ENCODE measurements around the gene UTS2B. TPM values are rescaled to one million over a fixed set of nuclear protein-coding genes. Genes with fewer than 3 reads are reported as not detected.

UTS2B gene
- total and polyA plus RNA-seq, 2 of the 13 experiments (the other 11 are each of a cell fraction or from before 2014, with no cell fraction given) = 0.03 to 0.46 TPM

- in situ Hi-C loops (cut with HindIII; ENCODE audit: extremely low pct_ligation_motif_present, low pct_unique_long_range_greater_than_20kb) = no loop called here
- no peak for FAIRE-seq
- Histone ChIP-seq H4K20me1 (ENCODE audit: insufficient read depth, low read length) (peaks cover 39% of the 10 kb centered on the region), H3K4me2 (ENCODE audit: low read depth, low read length) (no peak overlapping the region), H3K27me3 (ENCODE audit: control insufficient read depth in 1 of 2, insufficient read depth in 2 of 2, low read length in 2 of 2) (no peaks in the 10 kb centered on the region), H3K79me2 (ENCODE audit: insufficient read depth, low read length) (peaks cover 99% of the 10 kb centered on the region), H3K4me1 (ENCODE audit: insufficient read depth, low read length) (peaks cover 96% of the 10 kb centered on the region), H3K9ac (ENCODE audit: insufficient read depth, low read depth, low read length) (no peak overlapping the region), H3K27ac (ENCODE audit: extremely low read length, insufficient read depth, low read length) (no peak overlapping the region), H3K4me3 (replicated peaks in 1 of 3; ENCODE audit: insufficient read depth in 1 of 3, low read depth in 2 of 3, low read length in 3 of 3) (no peak overlapping the region), H3K36me3 (replicated peaks in 1 of 2; ENCODE audit: control insufficient read depth in 1 of 2, insufficient read depth in 2 of 2, low read length in 2 of 2) (no peaks in the 10 kb centered on the region), H3K9me3 (ENCODE audit: low read length) (no peaks in the 10 kb centered on the region), H2AFZ (ENCODE audit: low read length) (no peak overlapping the region)
- ChIA-PET POLR2A (no interaction called here), CTCF (ENCODE audit: low intra/inter-chr PET ratio, low total read pairs) (no interaction called here)
- WGBS (ENCODE audit: low lambda C conversion rate) = 95% methylated on average over 2 of the region's 2 CpGs
- ATAC-seq = no peak
- intact Hi-C loops (cut with micrococcal nuclease; ENCODE audit: unreplicated experiment) = loop anchor here (5.0 kb wide), 1 partner anchor 35 kb away; no protein-coding TSS in a partner anchor
- DNase-seq (ENCODE audit: low spot score) = no peak
- TF ChIP-seq TEAD3 (CRISPR knock-in tag; optimal IDR thresholded peaks at IDR 0.05; ENCODE audit: borderline replicate concordance) = no peak
- TF ChIP-seq TGIF2 (CRISPR knock-in tag; IDR thresholded peaks at IDR 0.05) = no peak
- no peak for TF ChIP-seq CHD4 (IDR thresholded peaks at IDR 0.05; ENCODE audit: borderline replicate concordance, low read length)
- TF ChIP-seq GATAD1 (CRISPR knock-in tag; IDR thresholded peaks at IDR 0.05) = no peak
- TF ChIP-seq ZNF598 (CRISPR knock-in tag; IDR thresholded peaks at IDR 0.05; ENCODE audit: borderline replicate concordance) = no peak
- TF ChIP-seq FOXO1 (CRISPR knock-in tag; IDR thresholded peaks at IDR 0.05) = no peak
- TF ChIP-seq ZNF83 (CRISPR knock-in tag; IDR thresholded peaks at IDR 0.05; ENCODE audit: borderline replicate concordance) = no peak
- TF ChIP-seq AFF4 (CRISPR knock-in tag; IDR thresholded peaks at IDR 0.05) = no peak
- TF ChIP-seq FOXM1 (CRISPR knock-in tag; IDR thresholded peaks at IDR 0.05) = no peak
- no peak for TF ChIP-seq MTF2 (CRISPR knock-in tag; IDR thresholded peaks at IDR 0.05; ENCODE audit: borderline replicate concordance)
- no peak for TF ChIP-seq PAX8 (CRISPR knock-in tag; IDR thresholded peaks at IDR 0.05; ENCODE audit: borderline replicate concordance)
- TF ChIP-seq ZBTB1 (CRISPR knock-in tag; IDR thresholded peaks at IDR 0.05; ENCODE audit: borderline replicate concordance) = no peak
- TF ChIP-seq ZNF136 (CRISPR knock-in tag; IDR thresholded peaks at IDR 0.05; ENCODE audit: low read depth) = no peak
- TF ChIP-seq ZNF687 (CRISPR knock-in tag; IDR thresholded peaks at IDR 0.05) = no peak
- TF ChIP-seq ZNF788 (CRISPR knock-in tag; IDR thresholded peaks at IDR 0.05; ENCODE audit: borderline replicate concordance) = no peak
- no peak for TF ChIP-seq NFRKB (IDR thresholded peaks at IDR 0.05)
- TF ChIP-seq ZNF367 (CRISPR knock-in tag; IDR thresholded peaks at IDR 0.05; ENCODE audit: borderline replicate concordance) = no peak
- TF ChIP-seq ZNF20 (CRISPR knock-in tag; IDR thresholded peaks at IDR 0.05) = no peak
- no peak for TF ChIP-seq HOXA7 (CRISPR knock-in tag; IDR thresholded peaks at IDR 0.05)
- BruUV-seq (replicated peaks) = no TSS peak
Measured at GRCh38 chr3:191336833-191337232, 6.5 kb upstream of the UTS2B start.
